NCI-H446 (cell line): ENCODE results near the gene DNAH3.

Experiments
- DNase-seq, 2 experiments: peaks; one replicate each; lab custom pipeline; 2025; lab: John Stamatoyannopoulos, UW

DNAH3 gene

GRCh38 chr16:20905576-20905975 is 245.1 kb downstream of the DNAH3 start:
- DNase-seq, result no peak

GRCh38 chr16:20904507-20905081 is 246.1 kb downstream of the DNAH3 start:
- DNase-seq, result no peak

GRCh38 chr16:20903899-20904506 is 246.6 kb downstream of the DNAH3 start:
- no peak for DNase-seq

GRCh38 chr16:20903116-20903898 is 247.3 kb downstream of the DNAH3 start:
- DNase-seq, result no peak

- DNase-seq, result no peak
These were observed 248.2 kb downstream of the DNAH3 start for GRCh38 chr16:20902426-20902825.

- peak in 1 of 2 experiments; percentile 7 for DNase-seq
These were observed 249.1 kb downstream of the DNAH3 start for GRCh38 chr16:20901436-20902112.

- DNase-seq, result no peak
These were observed 249.6 kb downstream of the DNAH3 start for GRCh38 chr16:20901068-20901435.

GRCh38 chr16:20900299-20901067 is 250.2 kb downstream of the DNAH3 start, which contains the start of the genes DCUN1D3 and LYRM1:
Gene DCUN1D3, minus strand, starts transcription at chr16:20900358. Its CDS starts 37,820 bp downstream, at chr16:20862538.
Gene LYRM1, plus strand, starts transcription at chr16:20900771. Its CDS starts 14,785 bp downstream, at chr16:20915556.
- DNase-seq, result peak; percentile 90 to 96

GRCh38 chr16:20899477-20900298 is 251.0 kb downstream of the DNAH3 start:
- no peak for DNase-seq

- no peak for DNase-seq
These were observed 251.6 kb downstream of the DNAH3 start for GRCh38 chr16:20899071-20899470.

- no peak for DNase-seq
These were observed 252.7 kb downstream of the DNAH3 start for GRCh38 chr16:20897922-20898321.

GRCh38 chr16:20897253-20897897 is 253.3 kb downstream of the DNAH3 start:
- no peak for DNase-seq

GRCh38 chr16:20894388-20894787 is 256.3 kb downstream of the DNAH3 start:
- DNase-seq, result no peak

GRCh38 chr16:20889625-20890275 is 260.9 kb downstream of the DNAH3 start:
- DNase-seq, result no peak

GRCh38 chr16:20887207-20887606 is 263.4 kb downstream of the DNAH3 start:
- no peak for DNase-seq

- no peak for DNase-seq
These were observed 264.3 kb downstream of the DNAH3 start for GRCh38 chr16:20886320-20886719.

GRCh38 chr16:20884240-20884556 is 266.4 kb downstream of the DNAH3 start:
- no peak for DNase-seq

- no peak for DNase-seq
These were observed 266.9 kb downstream of the DNAH3 start for GRCh38 chr16:20883554-20884239.
